Measurements from ENCODE around the gene RNF38. TPM values are rescaled to one million over a fixed set of nuclear protein-coding genes. Genes with fewer than 3 reads are reported as not detected.

Gene RNF38
- total RNA-seq, 1 experiment from 2014 or later, result 60.2 TPM

DNA sequence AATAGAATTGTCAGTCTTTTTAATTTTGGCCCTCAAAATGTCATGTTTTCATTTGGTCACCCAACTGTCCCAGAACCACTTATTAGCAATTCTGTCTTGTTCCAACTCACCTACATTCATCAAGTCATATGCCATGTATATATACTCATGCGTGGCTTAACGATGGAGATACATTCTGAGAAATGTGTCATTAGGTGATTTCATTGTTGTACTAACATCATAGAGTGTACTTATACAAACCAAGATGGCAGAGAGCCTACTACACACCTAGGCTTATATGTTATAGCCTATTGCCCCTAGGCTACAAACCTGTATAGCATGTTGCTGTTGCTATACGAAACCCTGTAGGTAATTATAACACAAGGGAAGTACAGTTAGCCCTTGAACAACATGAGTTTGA is 36.6 kb downstream of the RNF38 start:
- Histone ChIP-seq H2BK12ac (ENCODE audit: insufficient read length, low read depth, low read length) (no peak overlapping the region), H3K9ac (ENCODE audit: extremely low read depth, insufficient read length, low read length) (no peak overlapping the region), H2BK5ac (ENCODE audit: insufficient read length, low read length) (no peak overlapping the region), H2AK5ac (ENCODE audit: insufficient read length, low read length) (no peak overlapping the region), H4K5ac (ENCODE audit: insufficient read length, low read depth, low read length) (no peak overlapping the region), H2BK20ac (ENCODE audit: low read depth, low read length, poor library complexity, severe bottlenecking) (no peak overlapping the region), H3K4ac (ENCODE audit: low read depth, low read length) (no peak overlapping the region), H3K79me1 (ENCODE audit: insufficient read depth, low read depth, low read length, poor library complexity, severe bottlenecking) (no peaks in the 10 kb centered on the region), H3K79me2 (ENCODE audit: insufficient read depth, low read length) (no peaks in the 10 kb centered on the region), H4K91ac (ENCODE audit: insufficient read length, low read depth, low read length) (no peak overlapping the region), H2BK15ac (ENCODE audit: low read depth, low read length) (no peak overlapping the region), H3K23me2 (ENCODE audit: insufficient read length, low read depth, low read length, poor library complexity, severe bottlenecking) (no peaks in the 10 kb centered on the region), H4K8ac (replicated peaks; ENCODE audit: insufficient read length, low read depth, low read length) (no peak overlapping the region), H3K4me2 (ENCODE audit: insufficient read depth, insufficient read length, low read length) (no peak overlapping the region), H3K23ac (ENCODE audit: insufficient read length, low read depth, low read length) (no peak overlapping the region), H4K20me1 (ENCODE audit: control insufficient read depth, insufficient read depth, insufficient read length) (no peaks in the 10 kb centered on the region), H3K18ac (ENCODE audit: insufficient read length, low read depth, low read length) (no peak overlapping the region), H2AFZ (ENCODE audit: low read length) (no peak overlapping the region), H3K56ac (ENCODE audit: insufficient read length, low read depth, low read length) (no peak overlapping the region), H3T11ph (ENCODE audit: low read length) (no peak overlapping the region), H3K27ac (ENCODE audit: insufficient read length, low read depth, low read length) (no peak overlapping the region), H2BK120ac (ENCODE audit: low read depth, low read length, poor library complexity, severe bottlenecking) (no peak overlapping the region), H3K9me3 (ENCODE audit: control insufficient read depth, low read depth, low read length) (no peaks in the 10 kb centered on the region), H3K14ac (ENCODE audit: insufficient read depth, low read length) (no peak overlapping the region), H3K27me3 (ENCODE audit: insufficient read depth, low read length) (no peaks in the 10 kb centered on the region), H3K4me1 (ENCODE audit: insufficient read depth, low read length) (no peaks in the 10 kb centered on the region)
- DNase-seq, result no peak
- H3K4me1 Mint-ChIP-seq, result no peaks in the 10 kb centered on the region
- peaks cover 3% of the 10 kb centered on the region; the same call in 1 of the 2 replicates for H3K27me3 Mint-ChIP-seq (ENCODE audit: low read depth)
- WGBS (ENCODE audit: extremely low coverage, insufficient read length, low lambda C conversion rate), result no CpG with 5 or more reads among the region's 3 CpGs
- TF ChIP-seq, protein P1, sequence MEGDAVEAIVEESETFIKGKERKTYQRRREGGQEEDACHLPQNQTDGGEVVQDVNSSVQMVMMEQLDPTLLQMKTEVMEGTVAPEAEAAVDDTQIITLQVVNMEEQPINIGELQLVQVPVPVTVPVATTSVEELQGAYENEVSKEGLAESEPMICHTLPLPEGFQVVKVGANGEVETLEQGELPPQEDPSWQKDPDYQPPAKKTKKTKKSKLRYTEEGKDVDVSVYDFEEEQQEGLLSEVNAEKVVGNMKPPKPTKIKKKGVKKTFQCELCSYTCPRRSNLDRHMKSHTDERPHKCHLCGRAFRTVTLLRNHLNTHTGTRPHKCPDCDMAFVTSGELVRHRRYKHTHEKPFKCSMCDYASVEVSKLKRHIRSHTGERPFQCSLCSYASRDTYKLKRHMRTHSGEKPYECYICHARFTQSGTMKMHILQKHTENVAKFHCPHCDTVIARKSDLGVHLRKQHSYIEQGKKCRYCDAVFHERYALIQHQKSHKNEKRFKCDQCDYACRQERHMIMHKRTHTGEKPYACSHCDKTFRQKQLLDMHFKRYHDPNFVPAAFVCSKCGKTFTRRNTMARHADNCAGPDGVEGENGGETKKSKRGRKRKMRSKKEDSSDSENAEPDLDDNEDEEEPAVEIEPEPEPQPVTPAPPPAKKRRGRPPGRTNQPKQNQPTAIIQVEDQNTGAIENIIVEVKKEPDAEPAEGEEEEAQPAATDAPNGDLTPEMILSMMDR (conservative IDR thresholded peaks at IDR 0.05), result no peak
- no peak overlapping the region for H3K27ac Mint-ChIP-seq
- peaks cover 5 to 45% (median 33%) of the 10 kb centered on the region in 3 experiments; a peak in 6 of 7 replicates for H3K36me3 Mint-ChIP-seq (ENCODE audit: insufficient read depth in 1 of 3, low read depth in 3 of 3)
- H3K4me3 Mint-ChIP-seq, result no peak overlapping the region
- H3K9me3 Mint-ChIP-seq, result no peaks in the 10 kb centered on the region
